Vagina (tissue), 2 donors: ENCODE measurements around the gene INSIG2. TPM values are rescaled to one million over a fixed set of nuclear protein-coding genes. Genes with fewer than 3 reads are reported as not detected.

Experiments used
- DNase-seq, 2 donors: peaks; one replicate each; pipeline ENCODE4 v3.0.0-alpha.2; 2017; ENCODE audit errors: extremely low spot score in 2 of 2
- H3K27ac ChIP-seq: fragments of 200-600 bp; sonication (generic); one replicate; pipeline ENCODE4 v1.5.1; 2019
- H3K27me3 ChIP-seq: fragments of 200-600 bp; sonication (generic); one replicate; pipeline ENCODE4 v1.5.1; 2019
- H3K36me3 ChIP-seq, 2 donors: fragments of 200-600 bp; sonication (generic); one replicate each; pipeline ENCODE4 v1.5.1; 2017 to 2019
- H3K4me1 ChIP-seq: fragments of 200-600 bp; sonication (generic); one replicate; pipeline ENCODE4 v1.5.1; 2019
- H3K4me3 ChIP-seq, 2 donors: fragments of 200-600 bp; sonication (generic); 1 replicate in 1 of 2; 2 replicates in 1 of 2; pipeline ENCODE4 v1.5.1; 2016 to 2019
- H3K9me3 ChIP-seq: fragments of 200-600 bp; sonication (generic); one replicate; pipeline ENCODE4 v1.5.1; 2019
- POLR2A ChIP-seq, 2 donors: fragments of 450-650 bp; IDR thresholded peaks; one replicate each; pipeline ENCODE4 v1.6.1; 2017; ENCODE audit warnings: antibody characterized with exemption in 2 of 2, mild to moderate bottlenecking in 2 of 2, moderate library complexity in 2 of 2
- POLR2AphosphoS5 ChIP-seq, 2 donors: sonication (generic); formaldehyde crosslinking; IDR thresholded peaks; one replicate each; pipeline ENCODE4 v1.9.0; 2017; ENCODE audit warnings: antibody characterized with exemption in 2 of 2, mild to moderate bottlenecking in 2 of 2, low read depth in 1 of 2; ENCODE audit not compliant: insufficient read depth in 1 of 2
- intact Hi-C: fragments of 100-400 bp; cut with DNase I; formaldehyde crosslinking; loops from one replicate; pipeline ENCODE4 v1.15.1; 2023
- total RNA-seq: library from RNA; depleted of rRNA; stranded (reverse); fragments of >200 nt; gene quantifications from one replicate; pipeline ENCODE4 v1.2.3, GENCODE V29; 2016
- TF ChIP-seq, protein P1 (sequence below), 3 experiments: fragments of 450-650 bp in 2 of 3; fragments of 200-600 bp in 1 of 3; sonication (generic) in 1 of 3; IDR thresholded peaks; one replicate each; pipeline ENCODE4 v1.5.1; 2017 to 2019; ENCODE audit warnings: antibody characterized with exemption in 3 of 3, mild to moderate bottlenecking in 2 of 3, moderate library complexity in 2 of 3

INSIG2 gene
- total RNA-seq, 1 donor from 2014 or later: 9.8 TPM

DNA sequence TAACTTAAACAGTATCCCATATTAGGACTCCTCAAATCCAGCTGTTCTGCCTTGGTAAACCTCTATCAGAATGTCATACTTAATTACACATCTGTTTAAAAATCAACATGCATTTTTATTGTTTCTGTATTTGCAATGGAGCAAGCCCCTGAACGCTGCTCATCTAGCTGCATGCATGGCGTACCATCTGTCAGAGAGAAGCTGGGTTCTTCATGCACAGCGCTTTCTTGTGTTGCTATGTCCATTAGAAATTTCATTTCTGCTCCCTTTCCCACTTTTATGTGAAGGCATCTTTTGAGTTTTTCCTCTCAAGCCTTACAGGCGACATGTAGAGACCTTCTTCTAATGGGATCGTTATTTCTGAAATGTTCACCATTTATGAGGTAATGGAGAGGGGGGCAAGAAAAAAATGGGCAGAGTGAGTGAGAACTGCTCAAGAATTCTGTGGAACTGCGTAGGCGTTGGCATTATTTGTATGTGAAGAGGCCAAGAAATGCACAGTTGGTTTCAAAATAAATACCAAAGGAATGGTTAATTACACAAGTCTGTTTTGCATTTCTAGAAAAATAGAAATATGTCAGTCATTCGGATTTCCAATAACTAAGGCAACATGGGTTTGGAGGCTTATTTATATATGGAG, 31.6 kb downstream of the INSIG2 start:
- TF ChIP-seq, protein P1, sequence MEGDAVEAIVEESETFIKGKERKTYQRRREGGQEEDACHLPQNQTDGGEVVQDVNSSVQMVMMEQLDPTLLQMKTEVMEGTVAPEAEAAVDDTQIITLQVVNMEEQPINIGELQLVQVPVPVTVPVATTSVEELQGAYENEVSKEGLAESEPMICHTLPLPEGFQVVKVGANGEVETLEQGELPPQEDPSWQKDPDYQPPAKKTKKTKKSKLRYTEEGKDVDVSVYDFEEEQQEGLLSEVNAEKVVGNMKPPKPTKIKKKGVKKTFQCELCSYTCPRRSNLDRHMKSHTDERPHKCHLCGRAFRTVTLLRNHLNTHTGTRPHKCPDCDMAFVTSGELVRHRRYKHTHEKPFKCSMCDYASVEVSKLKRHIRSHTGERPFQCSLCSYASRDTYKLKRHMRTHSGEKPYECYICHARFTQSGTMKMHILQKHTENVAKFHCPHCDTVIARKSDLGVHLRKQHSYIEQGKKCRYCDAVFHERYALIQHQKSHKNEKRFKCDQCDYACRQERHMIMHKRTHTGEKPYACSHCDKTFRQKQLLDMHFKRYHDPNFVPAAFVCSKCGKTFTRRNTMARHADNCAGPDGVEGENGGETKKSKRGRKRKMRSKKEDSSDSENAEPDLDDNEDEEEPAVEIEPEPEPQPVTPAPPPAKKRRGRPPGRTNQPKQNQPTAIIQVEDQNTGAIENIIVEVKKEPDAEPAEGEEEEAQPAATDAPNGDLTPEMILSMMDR (IDR thresholded peaks at IDR 0.05): no peak
- TF ChIP-seq POLR2AphosphoS5 (IDR thresholded peaks at IDR 0.05; ENCODE audit: insufficient read depth in 1 of 2, low read depth in 1 of 2): no peak
- no peak for TF ChIP-seq POLR2A (IDR thresholded peaks at IDR 0.05)
- no peaks in the 10 kb centered on the region for H3K27me3 ChIP-seq
- no peaks in the 10 kb centered on the region for H3K36me3 ChIP-seq
- H3K4me1 ChIP-seq: peaks cover 7% of the 10 kb centered on the region
- no peak for DNase-seq
- no peak overlapping the region for H3K4me3 ChIP-seq
- H3K27ac ChIP-seq: no peak overlapping the region
- intact Hi-C loops: no loop called here
- H3K9me3 ChIP-seq: no peaks in the 10 kb centered on the region

DNA sequence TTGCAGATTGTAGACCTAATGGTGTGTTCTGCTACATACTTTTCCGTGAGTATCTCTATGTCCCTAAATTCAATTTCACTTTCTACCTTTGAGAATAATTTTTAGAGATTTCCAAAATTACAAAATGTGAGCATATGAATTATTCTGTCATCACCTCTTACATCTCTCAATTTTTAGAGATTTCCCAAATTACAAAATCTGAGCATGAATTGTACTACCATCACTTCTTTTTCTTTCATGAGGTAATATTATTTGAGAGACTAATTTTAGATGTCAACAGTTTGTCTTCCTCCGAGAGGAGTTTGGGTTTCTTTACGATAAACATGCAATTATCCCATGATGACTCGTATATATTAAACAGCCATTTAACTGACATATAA, 32.1 kb downstream of the INSIG2 start:
- H3K27me3 ChIP-seq: no peaks in the 10 kb centered on the region
- no peak overlapping the region for H3K27ac ChIP-seq
- intact Hi-C loops: no loop called here
- H3K9me3 ChIP-seq: no peaks in the 10 kb centered on the region
- H3K36me3 ChIP-seq: no peaks in the 10 kb centered on the region
- peaks cover 7% of the 10 kb centered on the region for H3K4me1 ChIP-seq
- DNase-seq: no peak
- no peak overlapping the region for H3K4me3 ChIP-seq
- TF ChIP-seq, protein P1 (IDR thresholded peaks at IDR 0.05): no peak
- no peak for TF ChIP-seq POLR2A (IDR thresholded peaks at IDR 0.05)
- no peak for TF ChIP-seq POLR2AphosphoS5 (IDR thresholded peaks at IDR 0.05; ENCODE audit: insufficient read depth in 1 of 2, low read depth in 1 of 2)

DNA sequence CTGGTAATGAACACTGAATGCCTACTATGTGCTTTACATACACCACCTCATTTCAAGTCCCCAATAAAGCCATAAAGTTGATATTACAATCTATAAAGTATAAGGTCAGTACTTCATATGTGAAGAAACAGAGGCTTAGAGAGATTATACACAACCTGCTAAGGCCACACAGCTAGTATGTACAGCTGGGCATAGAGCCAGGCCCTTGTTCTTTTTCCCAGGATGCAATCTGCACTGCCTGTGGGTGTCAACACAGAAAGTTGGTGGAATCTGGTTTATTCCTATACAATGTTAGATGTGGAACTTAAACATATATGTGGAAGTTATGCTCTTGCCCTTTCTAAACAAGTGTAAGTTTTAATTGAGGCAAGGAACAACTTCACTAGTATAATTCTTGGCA, 32.8 kb downstream of the INSIG2 start:
- DNase-seq: no peak
- no peak overlapping the region for H3K27ac ChIP-seq
- no peaks in the 10 kb centered on the region for H3K27me3 ChIP-seq
- H3K36me3 ChIP-seq: no peaks in the 10 kb centered on the region
- H3K4me1 ChIP-seq: peaks cover 7% of the 10 kb centered on the region
- no peaks in the 10 kb centered on the region for H3K9me3 ChIP-seq
- TF ChIP-seq POLR2AphosphoS5 (IDR thresholded peaks at IDR 0.05; ENCODE audit: insufficient read depth in 1 of 2, low read depth in 1 of 2): no peak
- no peak overlapping the region for H3K4me3 ChIP-seq
- intact Hi-C loops: no loop called here

DNA sequence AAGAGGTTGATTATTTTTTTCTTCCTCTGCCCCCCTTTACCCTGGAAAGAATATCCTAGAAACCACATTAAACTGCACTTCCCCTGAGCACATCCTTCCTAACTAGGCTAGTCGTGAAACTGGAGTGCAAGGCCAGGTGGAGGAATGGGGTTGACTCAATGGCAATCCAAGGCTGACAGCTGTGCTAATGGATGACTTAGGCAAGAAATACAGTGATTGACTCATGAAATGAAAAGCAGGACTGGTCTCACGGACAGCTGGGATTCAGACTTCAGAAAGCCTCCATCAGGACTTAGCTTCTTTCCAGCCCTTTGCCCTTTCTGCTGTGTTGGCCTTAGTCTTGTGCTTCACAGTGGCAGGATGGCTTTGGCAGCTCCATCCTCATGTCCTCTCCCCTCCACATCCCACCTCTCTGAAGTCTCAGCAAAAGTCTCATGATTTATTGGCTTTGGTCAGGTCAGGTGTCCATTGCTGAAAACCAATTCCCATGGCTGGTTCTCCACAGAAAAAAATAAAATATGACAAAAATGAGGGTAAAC, 33.8 kb downstream of the INSIG2 start:
- intact Hi-C loops: no loop called here
- TF ChIP-seq POLR2AphosphoS5 (IDR thresholded peaks at IDR 0.05; ENCODE audit: insufficient read depth in 1 of 2, low read depth in 1 of 2) (no peak), POLR2A (IDR thresholded peaks at IDR 0.05) (no peak)
- TF ChIP-seq, protein P1 (IDR thresholded peaks at IDR 0.05): no peak
- Histone ChIP-seq H3K27me3 (no peaks in the 10 kb centered on the region), H3K9me3 (no peaks in the 10 kb centered on the region), H3K36me3 (no peaks in the 10 kb centered on the region), H3K4me1 (peaks cover 7% of the 10 kb centered on the region), H3K4me3 (no peak overlapping the region), H3K27ac (no peak overlapping the region)
- no peak for DNase-seq

DNA sequence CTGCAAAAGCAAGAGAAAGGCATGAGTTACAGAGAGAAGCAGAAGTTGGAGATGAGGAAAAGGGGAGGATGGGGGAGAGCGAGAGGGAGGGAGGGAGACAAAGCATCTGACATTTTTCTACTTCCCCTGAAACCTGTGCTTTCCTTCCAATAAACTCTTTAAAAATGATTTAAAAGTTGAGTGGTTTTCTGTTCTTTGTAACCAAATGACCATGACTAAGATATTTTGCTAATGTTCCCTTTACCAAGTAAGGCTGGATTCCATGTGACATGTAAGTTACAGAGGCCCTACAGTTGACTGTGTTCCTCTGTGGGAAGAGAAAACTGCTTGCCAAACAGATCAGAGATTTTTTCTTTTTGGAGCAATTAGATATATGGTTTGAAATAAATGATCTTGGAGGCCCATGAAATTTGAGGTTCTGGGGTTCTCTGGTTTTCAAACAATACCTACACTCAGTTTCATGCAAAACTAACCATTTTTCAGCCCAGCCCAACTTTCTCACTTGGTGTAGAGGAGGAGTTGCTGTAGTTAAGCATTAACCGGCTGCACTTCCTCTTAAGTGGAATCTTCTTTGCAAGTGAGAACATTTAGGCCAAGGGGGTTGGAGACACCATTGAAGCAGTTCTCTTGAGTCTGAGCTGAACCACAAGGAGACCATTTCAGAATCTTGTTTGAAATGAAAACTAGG, 34.5 kb downstream of the INSIG2 start:
- intact Hi-C loops: no loop called here
- H3K27me3 ChIP-seq: no peaks in the 10 kb centered on the region
- H3K36me3 ChIP-seq: no peaks in the 10 kb centered on the region
- H3K9me3 ChIP-seq: no peaks in the 10 kb centered on the region
- TF ChIP-seq POLR2AphosphoS5 (IDR thresholded peaks at IDR 0.05; ENCODE audit: insufficient read depth in 1 of 2, low read depth in 1 of 2): no peak
- H3K27ac ChIP-seq: no peak overlapping the region
- no peak for DNase-seq
- H3K4me1 ChIP-seq: peaks cover 7% of the 10 kb centered on the region
- no peak overlapping the region for H3K4me3 ChIP-seq
